ENCODE data around the gene SCNN1G.

SCNN1G gene

GRCh38 chr16:23196539-23196938, 14.0 kb downstream of the SCNN1G start:
- no peak for DNase-seq (ENCODE audit: low read depth, low spot score)

- no peak for DNase-seq (ENCODE audit: low read depth, low spot score)
Observed at GRCh38 chr16:23202166-23202565, 19.6 kb downstream of the SCNN1G start.

GRCh38 chr16:23206986-23207385, 24.4 kb downstream of the SCNN1G start:
- DNase-seq (ENCODE audit: low read depth, low spot score) = no peak

GRCh38 chr16:23207485-23207884, 24.9 kb downstream of the SCNN1G start:
- DNase-seq (ENCODE audit: low read depth, low spot score) = no peak

- no peak for DNase-seq (ENCODE audit: low read depth, low spot score)
Observed at GRCh38 chr16:23209606-23210005, 27.1 kb downstream of the SCNN1G start.

GRCh38 chr16:23213831-23214230, 31.3 kb downstream of the SCNN1G start:
- DNase-seq (ENCODE audit: low read depth, low spot score) = no peak

GRCh38 chr16:23214796-23215195, 32.3 kb downstream of the SCNN1G start:
- no peak for DNase-seq (ENCODE audit: low read depth, low spot score)

GRCh38 chr16:23215435-23215834, 32.9 kb downstream of the SCNN1G start:
- DNase-seq (ENCODE audit: low read depth, low spot score) = no peak

GRCh38 chr16:23216658-23217246, 34.2 kb downstream of the SCNN1G start:
- no peak for DNase-seq (ENCODE audit: low read depth, low spot score)

- DNase-seq (ENCODE audit: low read depth, low spot score) = no peak
Observed at GRCh38 chr16:23217646-23218045, 35.1 kb downstream of the SCNN1G start.

GRCh38 chr16:23222929-23223328, 40.4 kb downstream of the SCNN1G start:
- no peak for DNase-seq (ENCODE audit: low read depth, low spot score)

GRCh38 chr16:23223368-23223767, 40.8 kb downstream of the SCNN1G start:
- DNase-seq (ENCODE audit: low read depth, low spot score) = no peak

- DNase-seq (ENCODE audit: low read depth, low spot score) = no peak
Observed at GRCh38 chr16:23225109-23225508, 42.6 kb downstream of the SCNN1G start.

GRCh38 chr16:23225634-23226033, 43.1 kb downstream of the SCNN1G start:
- no peak for DNase-seq (ENCODE audit: low read depth, low spot score)

- DNase-seq (ENCODE audit: low read depth, low spot score) = no peak
Observed at GRCh38 chr16:23227529-23227928, 45.0 kb downstream of the SCNN1G start.

GRCh38 chr16:23229714-23230113, 47.2 kb downstream of the SCNN1G start:
- no peak for DNase-seq (ENCODE audit: low read depth, low spot score)

GRCh38 chr16:23232806-23233205, 50.3 kb downstream of the SCNN1G start:
- DNase-seq (ENCODE audit: low read depth, low spot score) = no peak

- no peak for DNase-seq (ENCODE audit: low read depth, low spot score)
Observed at GRCh38 chr16:23235176-23235575, 52.6 kb downstream of the SCNN1G start.

GRCh38 chr16:23236983-23237382, 54.4 kb downstream of the SCNN1G start:
- DNase-seq (ENCODE audit: low read depth, low spot score) = no peak

GRCh38 chr16:23240994-23241393, 58.4 kb downstream of the SCNN1G start:
- DNase-seq (ENCODE audit: low read depth, low spot score) = no peak

GRCh38 chr16:23244122-23244521, 61.6 kb downstream of the SCNN1G start:
- DNase-seq (ENCODE audit: low read depth, low spot score) = no peak

- DNase-seq (ENCODE audit: low read depth, low spot score) = no peak
Observed at GRCh38 chr16:23245268-23245667, 62.7 kb downstream of the SCNN1G start.

- no peak for DNase-seq (ENCODE audit: low read depth, low spot score)
Observed at GRCh38 chr16:23248261-23249194, 66.0 kb downstream of the SCNN1G start.

All from activated naive CD8-positive, alpha-beta T cell treated with anti-CD3 and anti-CD28 coated beads, Interleukin-2, amount 50 U/mL, for 16 hours (primary cell).